Stomach (tissue), 4 donors: ENCODE measurements around the gene KRT83.

Experiments
- POLR2A ChIP-seq, 4 donors: fragments of 450-650 bp; IDR thresholded peaks; one replicate each; pipeline ENCODE4 v1.6.1; 2016; ENCODE audit warnings: antibody characterized with exemption in 4 of 4, control low read depth in 2 of 4, mild to moderate bottlenecking in 1 of 4, moderate library complexity in 1 of 4
- POLR2AphosphoS5 ChIP-seq, 3 donors: sonication (generic); formaldehyde crosslinking; IDR thresholded peaks; one replicate each; pipeline ENCODE4 v1.6.1; 2016; ENCODE audit warnings: antibody characterized with exemption in 3 of 3
- TF ChIP-seq, protein P1 (sequence below), 7 experiments: fragments of 450-650 bp in 4 of 7; fragments of 200-600 bp in 3 of 7; sonication (generic) in 3 of 7; IDR thresholded peaks; one replicate each; pipeline ENCODE4 v1.5.1; 2016 to 2019; ENCODE audit warnings: antibody characterized with exemption in 7 of 7, control low read depth in 2 of 7, mild to moderate bottlenecking in 1 of 7

DNA sequence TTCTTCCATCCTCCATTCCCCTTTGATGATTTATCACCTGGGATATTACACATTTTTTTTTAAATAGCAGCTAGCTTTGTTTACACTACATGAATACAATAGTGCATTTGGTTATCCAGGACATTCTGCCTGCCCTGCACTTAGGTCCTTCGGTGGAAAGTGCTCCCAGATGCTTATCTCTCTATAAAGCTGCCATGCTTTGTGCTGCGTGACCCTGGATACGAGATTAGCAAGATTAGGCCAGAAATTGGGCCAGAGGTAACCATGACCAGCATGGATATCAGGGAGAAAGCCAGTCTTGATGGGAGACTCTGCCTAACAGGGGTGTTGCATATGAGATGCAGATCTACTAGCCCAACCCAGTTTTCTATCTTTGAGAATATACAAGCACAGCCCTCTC is 12.1 kb upstream of the KRT83 start:
- TF ChIP-seq POLR2A (IDR thresholded peaks at IDR 0.05) (no peak), POLR2AphosphoS5 (IDR thresholded peaks at IDR 0.05) (no peak)
- TF ChIP-seq, protein P1, sequence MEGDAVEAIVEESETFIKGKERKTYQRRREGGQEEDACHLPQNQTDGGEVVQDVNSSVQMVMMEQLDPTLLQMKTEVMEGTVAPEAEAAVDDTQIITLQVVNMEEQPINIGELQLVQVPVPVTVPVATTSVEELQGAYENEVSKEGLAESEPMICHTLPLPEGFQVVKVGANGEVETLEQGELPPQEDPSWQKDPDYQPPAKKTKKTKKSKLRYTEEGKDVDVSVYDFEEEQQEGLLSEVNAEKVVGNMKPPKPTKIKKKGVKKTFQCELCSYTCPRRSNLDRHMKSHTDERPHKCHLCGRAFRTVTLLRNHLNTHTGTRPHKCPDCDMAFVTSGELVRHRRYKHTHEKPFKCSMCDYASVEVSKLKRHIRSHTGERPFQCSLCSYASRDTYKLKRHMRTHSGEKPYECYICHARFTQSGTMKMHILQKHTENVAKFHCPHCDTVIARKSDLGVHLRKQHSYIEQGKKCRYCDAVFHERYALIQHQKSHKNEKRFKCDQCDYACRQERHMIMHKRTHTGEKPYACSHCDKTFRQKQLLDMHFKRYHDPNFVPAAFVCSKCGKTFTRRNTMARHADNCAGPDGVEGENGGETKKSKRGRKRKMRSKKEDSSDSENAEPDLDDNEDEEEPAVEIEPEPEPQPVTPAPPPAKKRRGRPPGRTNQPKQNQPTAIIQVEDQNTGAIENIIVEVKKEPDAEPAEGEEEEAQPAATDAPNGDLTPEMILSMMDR (IDR thresholded peaks at IDR 0.05) = no peak
